Hippocampal formation (tissue), 2 donors: Measurements from ENCODE around the gene HDAC11.

Source experiments
- DNase-seq, 2 donors: peaks; one replicate each; lab custom pipeline; 2025; lab: John Stamatoyannopoulos, UW

The HDAC11 gene

DNA sequence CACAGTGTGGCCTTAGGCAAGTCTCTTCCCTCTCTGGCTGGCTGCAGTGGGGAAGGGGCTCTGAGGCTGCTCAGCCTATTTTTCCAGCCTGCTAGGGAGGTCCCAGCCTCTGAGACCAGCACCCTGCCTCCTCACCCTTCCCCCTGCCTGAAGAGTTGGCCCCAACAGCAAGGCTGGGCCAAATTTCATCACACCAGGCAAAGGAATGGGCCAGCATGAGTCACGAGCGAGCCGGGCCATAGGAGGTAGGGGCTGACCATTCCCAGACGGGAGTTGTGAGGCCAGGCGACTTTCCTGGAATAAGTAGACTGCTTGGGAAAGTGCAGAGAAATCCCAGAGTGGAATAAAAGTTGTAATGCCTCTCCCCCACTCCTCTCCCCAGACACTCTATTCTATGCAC is 63.1 kb downstream of the HDAC11 start:
- DNase-seq, result no peak

DNA sequence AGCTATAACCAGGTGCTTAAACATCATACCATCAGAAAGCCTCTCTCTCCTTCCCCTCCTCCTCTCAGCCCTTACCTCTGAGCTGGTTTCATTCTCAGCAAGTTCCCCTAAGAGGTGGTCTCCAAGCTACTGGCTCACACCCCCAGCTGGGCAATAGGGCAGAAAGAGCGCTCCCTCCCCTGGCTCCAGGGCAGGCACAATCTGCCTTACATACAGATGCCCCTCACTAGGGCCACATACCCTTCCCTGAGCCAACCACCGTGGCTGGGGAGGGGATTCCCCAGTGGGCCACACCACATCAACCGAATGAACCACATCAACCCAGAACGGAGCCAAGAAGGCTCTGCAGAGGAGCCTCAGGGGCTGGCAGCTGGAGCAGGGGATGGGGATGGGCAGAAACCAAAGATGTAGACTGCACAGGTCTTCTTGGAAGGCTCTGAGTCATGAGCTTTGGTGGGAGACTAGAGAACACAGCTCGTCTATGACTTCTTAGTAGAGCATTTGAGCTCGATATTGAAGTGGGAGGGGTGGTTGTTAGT is 64.3 kb downstream of the HDAC11 start:
- DNase-seq, result no peak

DNA sequence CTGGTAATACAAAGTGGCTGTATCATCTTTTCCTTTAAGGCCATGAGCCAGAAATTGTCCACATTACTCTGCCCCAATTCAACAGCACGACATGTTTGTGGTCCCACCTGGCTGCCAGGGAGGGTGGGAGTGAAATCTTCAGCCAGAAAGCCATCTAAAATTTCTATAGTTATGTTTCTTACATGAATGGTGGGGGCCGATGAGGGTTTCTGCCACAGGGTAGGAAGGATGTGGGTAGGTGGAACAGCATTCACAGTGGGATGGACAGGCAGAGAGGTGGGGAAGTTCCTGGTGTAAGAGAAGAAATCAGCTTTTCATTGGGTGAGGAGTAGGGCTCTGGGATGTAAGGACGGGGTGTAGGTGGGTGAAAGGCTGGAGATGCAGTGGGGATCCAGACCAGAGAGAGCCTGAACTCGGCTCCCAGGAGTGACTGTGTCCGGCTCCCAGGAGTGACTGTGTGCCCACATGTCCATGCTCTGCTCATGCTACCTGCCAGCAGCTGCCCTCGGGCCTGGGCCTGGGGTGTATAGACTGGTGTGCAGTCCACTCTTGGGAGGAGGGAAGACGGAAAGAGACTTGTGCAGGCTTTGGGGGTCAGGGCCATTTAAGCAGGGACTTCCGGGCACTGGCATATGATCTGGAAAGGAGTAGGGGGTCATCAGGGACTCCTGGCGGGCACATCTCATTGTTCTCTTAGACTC is 65.0 kb downstream of the HDAC11 start:
- no peak for DNase-seq

DNA sequence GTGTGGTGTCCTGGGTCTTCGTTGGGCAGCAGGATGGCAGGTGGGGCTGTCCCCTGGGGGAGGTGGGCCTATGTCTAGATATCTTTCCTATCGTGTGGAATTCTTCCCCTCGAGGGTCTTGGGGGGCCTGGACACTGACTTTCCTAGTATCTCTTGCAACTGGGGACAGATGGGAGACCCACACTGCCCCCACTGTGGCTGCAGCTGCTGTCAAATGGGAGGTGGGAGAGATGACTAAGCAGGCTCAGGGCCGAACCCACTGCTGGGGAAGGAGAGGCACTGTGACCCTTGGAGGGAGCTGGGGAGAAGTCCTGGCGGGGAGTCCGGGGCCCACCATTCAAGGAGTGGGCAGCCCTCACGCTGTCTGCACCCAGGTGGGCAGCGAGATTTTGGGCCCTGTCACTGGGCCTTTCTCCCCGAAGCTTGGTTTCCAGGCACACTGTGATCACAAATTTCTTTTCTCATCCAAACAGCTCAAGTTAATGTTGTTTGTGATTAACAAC is 65.9 kb downstream of the HDAC11 start:
- no peak for DNase-seq

DNA sequence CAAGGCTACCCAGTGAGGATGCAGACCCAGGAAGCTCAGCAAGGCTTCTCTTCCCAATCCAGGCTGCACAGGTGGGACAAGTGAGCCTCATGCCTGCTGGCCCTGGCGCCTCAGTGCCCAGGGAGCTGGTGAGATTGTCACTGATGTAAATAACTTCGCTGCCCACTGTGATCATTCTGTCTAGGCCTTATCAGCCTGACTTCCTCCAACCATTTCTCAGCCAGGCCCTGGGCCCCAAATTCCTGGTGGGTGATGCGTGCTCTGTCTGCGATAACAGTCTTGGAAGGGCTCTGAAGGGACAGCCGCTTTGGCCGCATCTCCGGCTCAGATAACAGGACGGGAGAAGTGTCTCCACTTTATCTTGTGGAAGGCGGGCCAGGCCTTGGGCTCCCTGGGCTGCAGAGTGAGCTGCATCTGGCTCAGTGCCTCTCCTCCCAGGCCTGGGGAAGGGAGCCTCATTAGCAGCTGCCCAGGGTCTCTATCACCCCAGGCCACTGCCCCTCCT is 66.6 kb downstream of the HDAC11 start:
- no peak for DNase-seq

DNA sequence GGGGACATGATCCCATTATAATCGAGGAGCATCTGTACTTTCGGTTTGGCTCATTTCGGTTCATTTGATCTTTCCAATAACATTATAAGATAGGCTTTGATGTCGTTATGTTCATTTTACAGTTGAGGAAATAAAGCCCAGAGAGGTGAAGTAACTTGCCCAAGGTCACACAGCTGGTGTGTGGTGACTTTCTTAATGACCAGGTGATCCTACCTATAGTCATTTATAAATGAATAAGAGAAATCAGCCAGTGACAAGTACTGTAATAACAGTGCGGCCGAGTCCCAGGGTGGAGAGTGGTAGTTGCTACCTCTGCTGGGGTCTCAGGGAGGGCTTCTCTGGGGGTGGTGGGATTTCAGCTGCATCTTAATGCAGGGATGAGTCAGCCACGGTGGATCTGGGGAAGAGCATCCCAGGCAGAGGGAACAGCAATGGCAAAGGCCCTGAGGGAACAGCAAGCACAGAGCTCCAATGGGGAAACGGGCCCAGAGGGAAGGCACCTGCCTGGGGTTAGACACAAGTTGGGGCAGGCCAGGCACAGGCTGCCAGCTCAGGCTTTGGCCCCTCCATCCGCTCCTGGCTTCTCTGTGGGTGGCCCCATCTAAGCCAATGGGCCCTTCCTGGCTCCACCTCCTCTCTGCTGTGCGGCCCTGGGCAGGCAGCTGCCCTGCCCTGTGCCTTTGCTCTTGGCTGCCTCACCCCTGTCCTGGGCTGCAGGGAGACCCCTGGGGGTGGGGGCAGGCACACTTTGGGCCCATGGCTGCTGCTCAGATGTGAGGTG is 67.7 kb downstream of the HDAC11 start:
- no peak for DNase-seq

DNA sequence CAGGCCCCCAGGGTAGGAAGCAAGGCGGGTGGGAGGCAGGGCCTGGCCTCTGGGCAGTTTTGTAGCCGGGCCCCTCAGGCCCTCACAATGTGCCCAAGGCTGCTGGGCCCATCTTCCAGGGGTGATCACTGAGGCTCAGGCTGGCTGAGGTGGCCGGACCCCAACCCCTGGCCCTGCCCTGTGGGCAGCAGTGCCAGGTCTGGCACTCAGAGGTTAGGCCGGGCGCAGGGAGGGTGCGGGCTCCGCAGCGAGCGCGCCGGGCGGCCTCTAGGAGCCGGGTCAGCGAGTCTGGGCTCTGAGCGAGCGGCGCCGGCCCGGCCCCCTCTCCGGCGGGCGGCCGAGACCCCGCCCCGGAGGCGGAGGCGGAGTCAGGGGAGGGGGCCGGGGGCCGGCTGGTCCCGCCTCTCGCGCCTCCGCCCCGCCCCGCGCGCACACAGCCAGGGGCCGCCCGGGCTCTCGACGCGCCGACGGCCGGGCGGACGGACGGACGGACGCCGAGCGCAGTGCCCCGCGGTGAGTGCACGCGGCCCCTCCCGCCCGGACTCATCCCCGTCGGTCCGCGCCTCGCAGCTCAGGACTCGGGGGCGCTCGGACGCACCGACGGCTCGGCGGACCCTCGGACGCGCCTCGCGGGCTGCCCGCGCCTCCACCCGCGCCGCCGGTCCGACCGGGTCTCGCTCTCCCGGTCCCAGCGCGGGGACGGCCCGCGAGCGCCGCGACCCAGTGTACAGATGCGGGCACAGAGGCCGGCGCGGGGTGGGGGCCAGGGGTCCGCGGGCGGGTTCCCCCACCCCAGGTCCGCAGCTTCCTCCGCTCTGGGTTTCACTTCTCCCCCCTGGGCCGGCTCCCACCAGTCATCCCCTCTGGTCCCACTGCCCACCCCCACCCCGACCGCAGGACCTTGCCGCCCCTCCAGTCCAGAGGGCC is 68.9 kb downstream of the HDAC11 start, which contains the start of gene FBLN2:
Gene FBLN2, plus strand, starts transcription at position 430 of the 927 bp plus-strand sequence. CDS start 21,231 bp downstream, outside the sequence.
- DNase-seq, result no peak

DNA sequence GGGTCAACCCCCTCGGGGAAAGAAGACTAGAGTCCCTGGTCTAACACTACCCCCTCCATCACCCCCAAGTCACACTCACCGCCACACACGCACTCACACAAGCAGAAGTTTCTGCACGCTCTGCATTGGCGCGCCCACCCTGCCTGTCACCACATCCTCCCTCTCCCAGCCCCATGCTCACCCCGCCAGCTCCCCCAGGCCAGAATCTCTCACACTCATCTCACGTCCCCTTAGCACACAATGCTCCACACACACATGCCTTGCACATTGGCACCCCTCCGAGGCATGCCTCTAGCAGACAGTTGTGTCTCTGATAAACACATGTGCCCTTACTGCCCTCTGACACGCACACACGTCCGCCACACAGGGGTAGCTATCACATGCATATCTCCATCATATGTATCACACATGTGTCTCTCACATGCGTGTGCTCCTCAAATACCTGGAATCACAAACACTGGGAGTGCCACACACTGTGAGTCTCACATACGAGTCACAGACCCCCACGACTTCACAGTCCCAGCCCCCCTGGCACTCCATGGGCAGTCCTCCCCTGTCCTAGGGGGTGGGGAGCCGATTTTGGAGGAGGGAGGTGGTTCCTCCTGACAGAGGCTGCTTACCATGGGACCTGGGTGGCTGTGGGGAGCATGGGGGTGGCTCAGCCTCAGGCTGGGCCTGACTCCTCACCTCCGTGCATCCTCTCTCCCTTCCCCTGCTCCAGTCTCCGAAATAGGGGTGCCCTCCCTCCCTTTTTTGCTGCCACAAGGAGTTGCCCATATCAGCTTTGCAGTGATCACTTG is 69.7 kb downstream of the HDAC11 start:
- DNase-seq, result no peak

DNA sequence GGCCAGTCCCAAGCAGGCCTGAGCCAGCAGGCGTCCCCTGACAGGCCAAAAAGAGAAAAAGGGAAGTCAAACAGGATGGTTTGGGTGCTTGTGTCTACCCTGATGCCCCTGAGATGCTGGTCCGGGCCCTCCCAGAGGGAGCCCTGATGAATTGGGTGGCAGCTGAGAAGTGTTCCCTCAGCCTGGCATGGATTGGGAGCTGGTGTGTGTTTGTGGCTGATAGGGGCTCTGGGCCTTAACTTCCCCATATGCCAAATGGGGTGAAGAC is 70.3 kb downstream of the HDAC11 start:
- DNase-seq, result no peak

DNA sequence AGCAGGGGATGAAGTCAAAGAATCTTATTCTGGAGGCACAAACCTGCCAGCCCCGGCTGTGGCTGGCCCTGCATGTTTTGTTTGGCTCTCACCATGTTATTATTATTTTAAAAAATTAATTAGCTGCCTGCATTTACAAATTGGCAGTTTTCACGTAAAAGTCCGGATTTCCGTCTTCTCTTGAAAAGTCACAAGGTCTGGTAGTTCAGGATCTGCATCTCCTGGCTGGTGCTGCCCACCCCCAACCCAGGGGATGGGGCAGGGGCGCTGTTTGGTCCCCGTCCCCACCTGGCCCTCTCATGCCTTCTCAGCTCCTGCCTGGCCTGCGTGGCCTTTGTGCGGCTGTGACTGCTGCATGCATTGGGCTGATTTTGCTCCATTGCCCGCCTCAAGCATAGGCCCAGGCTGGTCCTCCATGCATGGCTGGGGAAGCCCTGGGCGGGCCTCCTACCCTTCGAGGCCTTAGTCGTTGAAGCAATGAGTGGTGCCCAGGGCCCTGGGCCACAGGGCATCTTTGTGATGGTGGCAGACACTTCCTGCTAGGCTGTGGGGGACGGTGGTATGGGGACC is 70.8 kb downstream of the HDAC11 start:
- no peak for DNase-seq

DNA sequence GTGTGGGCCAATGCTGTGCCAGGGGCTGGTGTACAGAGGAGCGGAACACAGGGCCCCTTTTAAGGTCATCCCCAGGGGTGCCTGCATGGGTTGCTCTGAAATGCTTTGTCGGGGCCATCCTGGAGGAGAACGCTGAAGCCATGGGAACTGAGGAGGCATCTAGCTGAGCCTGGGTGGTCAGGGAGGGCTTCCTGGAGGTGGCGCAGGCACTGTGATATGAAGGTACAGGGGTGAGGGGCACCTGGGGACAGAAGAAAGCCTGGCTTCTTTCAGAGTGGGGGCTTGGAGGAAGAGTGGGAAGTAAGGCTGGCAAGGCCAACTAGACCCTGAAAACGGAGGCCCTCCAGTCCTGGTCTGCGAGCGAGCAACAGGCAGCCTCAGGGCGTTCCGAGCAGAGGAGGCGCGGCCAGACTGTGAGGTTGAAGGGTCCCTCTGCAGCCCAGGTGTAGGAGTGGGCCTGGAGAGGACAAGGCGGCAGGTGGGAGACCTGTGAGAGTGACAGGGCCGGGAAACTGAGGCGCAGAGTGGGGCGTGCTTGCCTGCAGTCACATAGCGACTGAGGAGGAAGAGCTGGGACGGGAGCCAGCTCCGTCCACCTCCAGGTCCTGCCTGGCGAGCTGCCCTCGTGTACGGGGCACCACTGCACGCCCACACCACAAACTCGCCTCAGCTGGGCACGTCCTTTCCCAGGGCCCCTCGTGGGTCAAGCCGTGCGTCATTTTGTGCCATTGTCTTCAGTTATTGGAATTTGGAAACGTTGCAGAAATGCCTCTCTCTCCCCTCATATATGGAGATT is 72.9 kb downstream of the HDAC11 start:
- DNase-seq, result no peak

DNA sequence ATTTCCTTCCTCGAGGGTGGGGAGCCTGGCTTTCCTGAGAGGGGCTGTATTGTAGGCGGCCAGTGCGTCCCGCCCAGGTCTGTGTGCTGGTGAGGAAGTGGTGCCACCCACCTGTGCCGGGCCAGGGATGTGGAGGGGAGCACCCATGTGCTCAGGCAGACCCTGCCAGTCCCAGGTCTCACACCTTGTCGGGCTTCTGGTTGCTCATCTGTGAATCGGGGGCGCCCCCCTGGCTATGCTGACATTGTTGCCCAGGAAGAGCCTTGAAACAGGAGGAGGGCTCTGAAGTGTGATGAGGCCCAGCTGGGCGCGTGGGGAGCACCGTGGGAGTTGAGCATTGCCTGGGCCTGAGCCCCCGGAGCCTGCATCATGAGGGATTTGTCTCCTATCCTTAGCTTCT is 73.6 kb downstream of the HDAC11 start:
- DNase-seq, result no peak

DNA sequence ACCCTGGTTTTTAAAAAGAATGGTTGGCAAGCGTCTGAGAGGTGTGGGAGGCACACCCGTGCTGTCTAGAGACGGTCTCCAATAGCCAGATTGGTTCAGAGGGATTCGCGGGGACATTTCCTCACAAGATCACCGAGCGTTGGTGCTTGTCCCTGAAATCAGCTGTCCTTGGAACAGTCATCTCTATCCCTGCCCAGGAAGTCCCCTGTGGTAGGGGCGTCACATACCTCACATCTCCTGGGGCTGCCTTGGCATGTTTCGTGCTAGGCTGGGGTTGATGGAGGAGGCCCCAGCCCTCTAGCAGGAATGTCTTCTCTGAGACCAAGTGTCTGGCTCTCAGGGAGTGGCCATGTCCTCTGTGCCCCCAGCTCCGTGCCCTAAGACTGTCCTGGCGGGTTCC is 75.6 kb downstream of the HDAC11 start:
- DNase-seq, result no peak
